ENCODE data around the gene UGT1A8. TPM values are rescaled to one million over a fixed set of nuclear protein-coding genes. Genes with fewer than 3 reads are reported as not detected.
"Not testable (repeated sequence)": the region's sequence is repeated elsewhere in the genome, so short reads cannot be mapped to it uniquely, and the experiment has no call there.

UGT1A8 gene
- total and polyA plus RNA-seq, 8 donors = not detected

DNA sequence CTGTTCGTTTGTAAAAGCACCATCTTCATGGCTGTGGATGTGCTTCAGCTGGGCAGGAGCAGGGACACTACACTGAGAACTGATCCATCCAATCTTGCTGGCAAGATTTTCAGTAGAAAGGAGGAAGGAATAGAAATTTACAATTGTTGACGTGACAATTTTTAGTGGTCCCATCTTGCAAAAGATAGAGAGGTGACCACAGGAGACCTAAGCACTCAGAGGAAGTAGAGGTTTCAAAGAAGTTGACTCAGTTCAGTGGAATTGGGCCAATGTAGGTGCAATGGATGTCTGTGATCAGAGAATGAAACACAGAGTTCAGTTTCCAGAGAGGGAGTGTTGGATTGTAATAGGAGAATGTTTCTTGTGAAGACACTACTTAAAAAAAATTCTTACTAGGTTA is 96.7 kb downstream of the UGT1A8 start:
- Histone ChIP-seq H3K4me1 (no peaks in the 10 kb centered on the region), H3K4me3 (no peak overlapping the region), H3K27ac (no peak overlapping the region), H3K36me3 (no peaks in the 10 kb centered on the region), H3K27me3 (peaks cover 0 to 15% of the 10 kb centered on the region in 2 donors), H3K9me3 (no peaks in the 10 kb centered on the region)
- TF ChIP-seq, protein P1, sequence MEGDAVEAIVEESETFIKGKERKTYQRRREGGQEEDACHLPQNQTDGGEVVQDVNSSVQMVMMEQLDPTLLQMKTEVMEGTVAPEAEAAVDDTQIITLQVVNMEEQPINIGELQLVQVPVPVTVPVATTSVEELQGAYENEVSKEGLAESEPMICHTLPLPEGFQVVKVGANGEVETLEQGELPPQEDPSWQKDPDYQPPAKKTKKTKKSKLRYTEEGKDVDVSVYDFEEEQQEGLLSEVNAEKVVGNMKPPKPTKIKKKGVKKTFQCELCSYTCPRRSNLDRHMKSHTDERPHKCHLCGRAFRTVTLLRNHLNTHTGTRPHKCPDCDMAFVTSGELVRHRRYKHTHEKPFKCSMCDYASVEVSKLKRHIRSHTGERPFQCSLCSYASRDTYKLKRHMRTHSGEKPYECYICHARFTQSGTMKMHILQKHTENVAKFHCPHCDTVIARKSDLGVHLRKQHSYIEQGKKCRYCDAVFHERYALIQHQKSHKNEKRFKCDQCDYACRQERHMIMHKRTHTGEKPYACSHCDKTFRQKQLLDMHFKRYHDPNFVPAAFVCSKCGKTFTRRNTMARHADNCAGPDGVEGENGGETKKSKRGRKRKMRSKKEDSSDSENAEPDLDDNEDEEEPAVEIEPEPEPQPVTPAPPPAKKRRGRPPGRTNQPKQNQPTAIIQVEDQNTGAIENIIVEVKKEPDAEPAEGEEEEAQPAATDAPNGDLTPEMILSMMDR (IDR thresholded peaks at IDR 0.05) = no peak
- intact Hi-C loops (cut with DNase I) = no loop called here
- ATAC-seq = no peak
- DNase-seq = no peak

DNA sequence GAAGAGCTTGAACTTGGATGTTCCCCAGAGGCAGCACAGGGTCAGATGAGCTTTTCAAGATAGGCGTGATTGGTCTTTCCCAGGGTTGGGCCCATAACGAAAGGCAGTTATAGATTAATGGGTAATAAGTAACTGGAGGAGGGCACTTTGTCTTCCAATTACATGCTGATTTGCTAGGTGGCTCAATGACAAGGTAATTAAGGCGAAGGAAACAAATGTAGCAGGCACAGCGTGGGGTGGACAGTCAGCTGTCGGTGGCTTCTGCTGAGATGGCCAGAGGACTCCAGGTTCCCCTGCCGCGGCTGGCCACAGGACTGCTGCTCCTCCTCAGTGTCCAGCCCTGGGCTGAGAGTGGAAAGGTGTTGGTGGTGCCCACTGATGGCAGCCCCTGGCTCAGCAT is 101.1 kb downstream of the UGT1A8 start, which contains the start of gene UGT1A4:
TSS of gene UGT1A4 (plus strand) at position 185 of the 400 bp plus-strand sequence. CDS start at position 270, 85 bp downstream.
- H3K27me3 ChIP-seq = peaks cover 0 to 15% of the 10 kb centered on the region in 2 donors
- H3K27ac ChIP-seq = no peak within 1 kb of the TSS
- no peak for DNase-seq
- ATAC-seq = no peak
- intact Hi-C loops (cut with DNase I) = no loop called here
- TF ChIP-seq, protein P1 (IDR thresholded peaks at IDR 0.05) = no peak
- no peaks in the 10 kb centered on the region for H3K36me3 ChIP-seq
- no peak within 1 kb of the TSS for H3K4me3 ChIP-seq
- H3K4me1 ChIP-seq = no peaks in the 10 kb centered on the region
- no peaks in the 10 kb centered on the region for H3K9me3 ChIP-seq

DNA sequence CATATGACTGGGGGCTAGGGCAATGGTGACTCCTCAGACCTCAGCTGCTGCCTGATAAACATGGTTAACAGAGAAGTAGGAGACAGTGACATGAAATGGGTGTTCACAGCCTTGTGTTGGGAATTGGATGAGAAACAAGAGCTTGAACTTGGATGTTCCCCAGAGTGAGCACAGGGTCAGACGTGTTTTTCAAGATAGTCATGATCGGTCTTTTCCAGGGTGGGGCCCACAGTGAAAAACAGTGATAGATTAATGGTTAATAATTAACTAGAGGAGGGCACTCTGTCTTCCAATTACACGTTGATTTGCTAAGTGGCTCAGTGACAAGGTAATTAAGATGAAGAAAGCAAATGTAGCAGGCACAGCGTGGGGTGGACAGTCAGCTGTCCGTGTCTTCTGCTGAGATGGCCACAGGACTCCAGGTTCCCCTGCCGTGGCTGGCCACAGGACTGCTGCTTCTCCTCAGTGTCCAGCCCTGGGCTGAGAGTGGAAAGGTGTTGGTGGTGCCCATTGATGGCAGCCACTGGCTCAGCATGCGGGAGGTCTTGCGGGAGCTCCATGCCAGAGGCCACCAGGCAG is 111.4 kb downstream of the UGT1A8 start, which contains the start of gene UGT1A3:
TSS of gene UGT1A3 (plus strand) at position 320 of the 579 bp plus-strand sequence. CDS start at position 405, 85 bp downstream.
- intact Hi-C loops (cut with DNase I) = no loop called here
- DNase-seq (no peak), ATAC-seq (no peak)
- Histone ChIP-seq H3K36me3 (no peaks in the 10 kb centered on the region), H3K4me3 (no peak within 1 kb of the TSS), H3K9me3 (no peaks in the 10 kb centered on the region), H3K4me1 (no peaks in the 10 kb centered on the region), H3K27ac (no peak within 1 kb of the TSS), H3K27me3 (no peaks in the 10 kb centered on the region)
- TF ChIP-seq, protein P1 (IDR thresholded peaks at IDR 0.05) = no peak

DNA sequence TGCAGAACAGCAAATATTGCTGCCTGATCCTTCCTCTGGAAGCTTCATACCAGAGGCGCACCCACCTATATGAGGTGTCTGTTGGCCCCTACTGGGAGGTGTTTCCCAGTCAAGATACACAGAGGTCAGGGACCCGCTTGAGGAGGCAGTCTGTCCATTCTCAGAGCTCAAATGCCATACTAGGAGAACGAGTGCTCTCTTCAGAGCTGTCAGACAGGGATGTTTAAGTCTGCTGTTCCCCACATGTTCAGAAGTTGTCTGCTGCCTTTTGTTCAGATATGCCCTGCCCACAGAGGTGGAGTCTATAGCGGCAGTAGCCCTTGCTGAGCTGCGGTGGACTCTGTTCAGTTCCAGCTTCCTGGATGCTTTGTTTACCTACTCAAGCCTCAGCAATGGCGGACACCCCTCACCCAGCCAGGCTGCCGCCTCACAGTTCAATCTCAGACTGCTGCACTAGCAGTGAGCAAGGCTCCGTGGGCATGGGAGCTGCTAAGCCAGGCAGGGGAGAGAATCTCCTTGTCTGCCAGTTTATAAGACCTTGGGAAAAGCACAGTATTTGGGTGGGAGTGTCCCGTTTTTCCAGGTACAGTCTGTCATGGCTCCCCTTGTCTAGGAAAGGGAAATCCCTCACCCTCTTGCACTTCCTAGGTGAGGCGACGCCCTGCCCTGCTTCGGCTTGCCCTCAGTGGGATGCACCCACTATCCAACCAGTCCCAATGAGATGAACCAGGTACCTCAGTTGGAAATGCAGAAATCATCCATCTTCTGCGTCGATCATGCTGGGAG is 119.6 kb downstream of the UGT1A8 start:
- H3K4me3 ChIP-seq; H3K36me3 ChIP-seq; H3K27ac ChIP-seq; intact Hi-C loops (cut with DNase I); H3K4me1 ChIP-seq; ATAC-seq; H3K9me3 ChIP-seq; DNase-seq: not testable (repeated sequence)
- H3K27me3 ChIP-seq = peaks cover 0 to 12% of the 10 kb centered on the region in 2 donors

DNA sequence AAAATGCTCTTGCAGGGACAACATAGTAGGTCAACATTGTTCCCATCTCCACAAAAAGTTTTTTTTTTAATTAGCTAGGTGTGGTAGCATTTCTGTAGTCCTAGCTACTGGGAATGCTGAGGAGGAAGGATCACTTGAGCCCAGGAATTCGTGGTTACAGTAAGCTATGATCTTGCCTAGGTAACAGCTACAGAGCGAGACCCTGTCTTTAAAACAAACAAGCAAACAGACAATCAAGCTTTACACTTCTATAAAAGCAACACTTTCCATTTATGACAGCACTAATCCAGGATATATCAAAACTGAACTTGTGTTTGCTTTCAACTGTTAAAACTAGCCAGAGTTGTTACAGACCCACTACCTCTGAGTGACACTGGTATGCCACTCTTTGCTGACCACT is 123.4 kb downstream of the UGT1A8 start:
- Histone ChIP-seq H3K27ac (no peak overlapping the region), H3K27me3 (peaks cover 0 to 18% of the 10 kb centered on the region in 2 donors), H3K4me1 (no peaks in the 10 kb centered on the region), H3K9me3 (no peaks in the 10 kb centered on the region), H3K4me3 (no peak overlapping the region), H3K36me3 (no peaks in the 10 kb centered on the region)
- intact Hi-C loops (cut with DNase I) = no loop called here
- TF ChIP-seq, protein P1 (IDR thresholded peaks at IDR 0.05) = no peak
- ATAC-seq (no peak), DNase-seq (no peak)

Data from left lung (tissue), 10 donors.